Stimulated activated CD8-positive, alpha-beta memory T cell treated with anti-CD3 and anti-CD28 coated beads, Interleukin-15, amount 100 ng/mL, for 1 hour (primary cell): ENCODE results near the gene LRIG1.

ENCODE experiments used
- DNase-seq: peaks from one replicate; pipeline ENCODE4 v3.0.0-alpha.2; 2020; ENCODE audit warnings: low read depth

Gene LRIG1

DNA sequence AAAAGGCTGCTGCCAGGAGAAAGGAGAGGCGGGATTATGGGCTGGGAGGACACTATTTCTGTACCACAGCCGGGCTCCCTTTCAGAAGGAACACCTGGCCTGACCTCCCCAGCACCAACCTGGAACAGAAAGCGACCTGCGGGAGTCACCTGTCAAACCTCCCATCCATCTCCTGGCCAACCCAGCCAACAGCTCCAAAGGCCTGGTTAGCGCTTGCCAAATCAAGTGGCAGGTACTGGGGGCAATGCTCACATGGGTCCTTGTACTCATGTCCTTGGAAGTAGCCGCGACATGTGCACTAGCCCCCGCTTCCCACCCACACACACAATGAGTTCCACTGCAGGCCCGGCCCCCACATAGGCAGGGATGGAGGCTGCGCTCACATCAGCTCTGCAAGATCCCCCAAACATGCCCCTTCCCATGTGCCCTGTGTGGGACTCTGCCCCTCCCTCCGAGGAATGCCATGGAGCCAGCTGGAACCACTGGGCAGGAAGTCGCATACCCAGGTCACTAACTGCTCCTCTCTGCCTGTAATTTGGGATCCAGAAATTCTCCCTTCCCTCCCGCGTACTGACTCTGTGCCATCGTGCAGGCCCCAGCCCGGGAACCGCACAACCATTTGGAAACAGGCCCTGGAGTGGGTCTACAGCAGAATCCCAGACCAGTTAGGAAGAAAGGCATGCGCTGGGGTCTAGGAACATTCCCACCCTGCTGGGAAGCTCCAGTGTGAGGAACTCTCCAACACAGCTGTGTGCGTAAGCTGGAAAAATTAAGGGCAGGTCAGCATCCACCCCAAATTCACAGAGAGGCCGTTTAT is 98.9 kb downstream of the LRIG1 start:
- no peak for DNase-seq

DNA sequence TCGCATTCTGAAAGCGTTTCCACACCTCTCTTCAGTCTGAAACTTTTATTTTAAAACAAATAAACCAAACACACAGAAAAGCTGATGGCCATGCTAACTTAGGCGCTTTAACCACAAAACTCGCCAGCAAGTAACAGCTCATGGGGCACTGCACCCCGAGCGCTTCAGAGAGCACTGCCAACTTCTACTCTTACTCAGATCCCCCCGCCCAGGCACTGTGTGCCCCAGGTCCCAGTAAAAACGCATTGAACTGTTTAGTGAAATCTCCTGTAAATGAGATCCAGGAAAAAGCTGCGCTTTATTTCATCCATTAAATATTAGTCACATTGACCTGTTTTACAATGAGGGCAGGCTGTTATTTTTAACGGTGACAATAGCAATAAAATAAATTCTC is 99.7 kb downstream of the LRIG1 start:
- DNase-seq = no peak

DNA sequence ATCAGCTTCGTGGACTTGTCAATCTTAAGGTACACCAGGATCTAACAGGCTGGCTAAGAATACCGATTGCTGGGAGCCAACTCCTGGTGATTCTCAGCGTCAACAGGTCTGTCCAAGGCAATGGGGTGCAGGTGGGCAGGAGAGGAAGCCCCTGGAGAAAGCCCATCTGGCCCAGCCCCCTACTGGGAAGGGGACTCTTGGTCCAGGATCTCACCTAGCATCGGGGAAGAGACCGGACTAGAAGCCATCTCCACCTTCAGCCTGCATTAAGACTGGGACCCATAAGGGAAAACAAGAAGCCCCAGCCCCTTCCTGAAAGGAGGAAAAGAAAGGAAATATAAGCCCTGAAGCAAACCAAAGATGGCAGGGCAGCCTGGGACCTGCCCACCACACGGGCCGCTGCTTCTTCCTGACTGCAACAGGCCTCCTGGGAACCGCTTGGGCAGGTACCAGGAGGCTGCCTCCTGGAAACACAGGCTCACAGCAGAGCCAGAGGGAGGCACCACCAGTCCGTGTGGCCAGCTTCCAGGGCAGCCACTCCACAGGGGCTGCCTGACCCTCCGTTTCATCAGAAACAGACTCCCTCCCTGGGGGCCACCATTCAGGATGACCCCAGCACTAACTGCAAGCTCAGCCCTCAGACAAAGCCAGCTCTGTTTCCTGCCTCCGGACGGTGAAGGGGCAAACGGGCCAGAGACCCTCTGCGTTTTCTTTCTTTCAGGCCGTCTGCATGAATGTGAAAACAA is 100.2 kb downstream of the LRIG1 start:
- no peak for DNase-seq

DNA sequence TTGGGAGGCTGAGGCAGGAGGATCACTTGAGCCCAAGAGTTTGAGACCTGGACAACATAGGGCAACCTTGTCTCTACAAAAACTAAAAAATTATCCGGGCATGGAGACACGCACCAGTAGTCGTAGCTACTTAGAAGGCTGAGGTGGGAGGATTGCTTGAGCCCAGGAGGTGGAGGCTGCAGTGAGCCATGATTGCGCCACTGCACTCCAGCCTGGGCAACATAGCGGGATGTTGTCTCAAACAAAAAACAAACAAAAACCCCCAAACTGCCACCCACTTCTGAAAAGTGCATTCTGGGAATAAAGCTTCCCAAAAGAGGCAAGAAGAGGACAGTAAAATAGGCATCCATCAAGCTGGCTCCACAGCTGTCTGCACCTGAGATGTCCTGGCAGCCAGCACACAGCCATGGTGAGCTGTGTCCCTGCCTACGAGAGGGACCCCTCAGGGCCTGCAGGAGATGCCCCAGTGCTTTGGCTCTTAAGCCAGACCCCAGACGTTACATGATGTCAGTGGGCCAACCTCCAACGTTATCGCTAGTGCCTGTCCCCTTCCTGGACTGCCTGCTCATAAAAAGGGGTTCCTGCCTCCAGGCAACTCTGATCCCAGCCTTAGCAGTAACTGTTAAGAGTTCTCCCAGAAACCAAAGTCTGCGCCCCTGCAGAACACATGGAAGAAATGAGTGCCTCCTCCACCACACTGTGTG is 101.1 kb downstream of the LRIG1 start:
- no peak for DNase-seq

DNA sequence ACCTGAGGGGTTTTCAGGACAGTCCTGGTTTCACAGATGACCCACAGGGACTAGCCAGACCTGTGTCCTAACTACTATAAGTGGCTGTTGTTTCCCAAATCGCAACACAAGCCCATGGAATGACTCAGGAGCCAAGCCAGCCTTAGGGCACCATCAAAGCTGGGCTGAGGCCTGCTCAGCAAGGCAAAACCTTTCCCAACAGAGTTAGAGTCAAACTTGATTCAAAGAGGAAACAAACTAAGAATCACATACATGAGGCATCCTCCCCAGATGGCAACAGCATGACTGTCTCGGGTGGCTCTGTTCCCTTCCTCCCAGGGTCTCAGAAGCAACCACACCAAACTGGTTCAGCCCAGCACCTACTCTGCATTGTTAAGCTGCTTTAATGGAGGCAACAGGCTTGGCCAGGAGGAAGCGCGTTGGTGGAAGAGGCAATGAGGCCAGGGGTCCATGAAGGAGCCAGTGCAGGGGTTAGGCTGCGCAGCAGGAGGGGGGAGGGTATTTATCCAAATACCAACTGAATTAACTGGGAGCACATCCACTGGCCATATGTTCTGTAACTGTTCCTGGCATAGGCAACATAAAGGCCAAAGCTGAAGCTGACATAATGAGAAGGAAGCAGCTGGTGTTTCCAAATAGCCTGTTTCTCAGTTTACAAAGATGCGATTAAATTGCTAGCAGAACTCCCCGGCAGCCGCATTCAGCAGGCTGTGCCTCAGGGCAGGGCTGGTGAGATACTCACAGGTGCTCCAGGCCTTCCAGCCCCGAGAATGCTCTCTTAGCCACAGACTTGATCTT is 102.4 kb downstream of the LRIG1 start:
- DNase-seq = no peak

DNA sequence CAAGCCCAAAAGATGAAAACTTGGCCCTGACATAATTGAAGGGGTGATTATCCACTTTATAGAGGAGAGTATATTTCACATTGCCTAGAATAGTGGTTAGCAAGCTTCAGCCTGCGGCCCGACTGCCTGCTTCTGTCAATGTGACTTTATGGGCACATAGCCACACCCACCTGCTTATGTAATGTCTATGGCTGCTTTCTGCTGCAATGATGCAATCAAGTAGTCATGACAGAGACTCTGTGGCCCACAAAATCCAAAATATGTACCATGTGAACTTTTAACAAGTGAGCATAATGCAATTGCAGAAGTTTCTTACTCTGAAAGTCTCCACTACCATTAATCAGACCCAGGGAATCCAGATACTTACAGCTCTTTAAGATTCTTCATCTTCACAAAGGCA is 103.1 kb downstream of the LRIG1 start:
- DNase-seq = no peak

DNA sequence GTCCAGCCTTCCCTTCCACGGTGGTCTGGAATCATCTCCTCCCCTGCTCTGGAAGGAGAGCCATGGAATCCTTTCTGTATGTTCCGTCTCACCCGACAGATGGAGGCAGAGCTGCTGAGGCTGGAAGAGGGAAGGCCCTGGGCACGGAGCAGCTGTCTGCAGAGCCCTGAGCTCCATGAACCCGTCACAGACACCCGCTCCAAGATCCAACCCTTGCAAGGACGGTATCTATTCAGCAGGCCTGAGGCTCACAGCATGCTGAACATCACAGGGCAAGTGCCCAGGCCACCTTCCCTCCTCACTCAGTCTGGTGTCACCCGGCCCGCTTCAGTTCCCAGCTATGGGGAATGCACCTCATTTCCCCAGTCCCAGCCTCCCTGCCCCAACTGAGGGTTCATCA is 103.9 kb downstream of the LRIG1 start:
- no peak for DNase-seq

DNA sequence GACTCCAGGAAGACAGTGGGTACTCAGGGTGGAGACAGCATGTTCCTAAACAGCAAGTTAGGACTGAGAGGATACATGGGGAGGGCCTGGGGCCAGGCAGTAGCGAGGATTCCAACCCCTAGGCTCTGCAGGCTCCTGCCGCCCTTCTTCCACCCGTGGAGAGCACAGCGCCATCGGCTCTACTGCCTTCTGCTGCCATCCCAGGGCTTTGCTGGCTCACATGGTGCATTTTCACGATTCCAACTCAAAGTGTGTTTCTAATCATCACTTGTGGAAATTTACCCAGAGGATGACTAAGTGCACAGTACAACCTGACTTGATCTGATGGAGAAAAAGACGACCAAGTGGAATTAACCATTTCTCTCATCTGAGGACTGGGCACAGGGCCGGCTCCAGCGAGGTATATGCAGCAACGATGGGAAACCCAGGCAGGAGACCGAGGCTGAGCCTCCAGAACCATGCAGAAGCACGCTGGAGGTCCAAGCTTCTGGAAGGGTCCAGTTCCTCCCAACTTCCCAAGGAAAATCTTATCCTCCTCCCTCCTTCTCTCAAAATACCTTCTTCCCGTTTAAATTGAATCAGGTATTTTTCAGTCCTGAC is 104.6 kb downstream of the LRIG1 start:
- DNase-seq = no peak

DNA sequence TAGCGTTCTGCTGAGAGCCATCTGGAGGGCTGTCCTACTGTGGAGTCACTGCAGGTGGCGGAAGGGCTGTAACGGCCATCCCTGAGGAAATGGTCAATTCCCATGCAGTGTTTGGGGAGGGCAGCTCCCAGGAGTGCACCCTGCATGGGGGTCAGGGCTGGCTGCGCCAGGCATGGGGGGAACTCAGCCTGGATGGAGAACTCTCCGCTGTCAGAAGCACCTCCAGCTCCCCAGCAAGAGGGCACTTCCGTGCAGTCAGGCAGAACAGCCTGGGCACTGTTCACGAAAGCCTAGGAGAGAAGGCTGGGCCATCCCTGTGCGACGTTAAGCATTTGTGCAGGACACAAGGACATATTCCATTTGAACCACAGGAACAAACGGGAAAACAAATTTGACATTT is 105.2 kb downstream of the LRIG1 start:
- no peak for DNase-seq

DNA sequence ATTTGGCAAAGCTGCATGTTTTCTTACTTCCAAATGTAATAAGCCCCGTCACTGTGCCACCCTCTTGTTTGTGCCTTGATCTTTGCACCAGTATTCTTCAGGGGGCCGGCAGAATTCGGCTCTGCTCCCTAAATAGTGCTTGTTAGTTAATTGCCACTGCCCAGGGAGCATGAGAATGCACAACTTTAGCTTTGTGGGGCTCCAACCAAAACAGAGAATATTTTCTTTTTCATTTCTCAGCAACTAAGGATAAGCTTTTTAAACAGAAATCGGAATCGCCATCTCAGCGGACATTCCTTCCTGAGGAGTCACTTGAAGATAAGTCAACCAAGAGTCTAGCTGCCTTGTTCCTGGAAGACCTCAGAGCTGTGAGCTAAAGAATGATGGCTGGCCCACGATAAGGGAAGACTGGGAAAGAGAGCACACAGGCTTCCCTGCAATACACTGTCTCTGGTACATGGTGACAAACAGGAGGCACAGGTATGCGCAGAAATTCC is 106.0 kb downstream of the LRIG1 start:
- no peak for DNase-seq

DNA sequence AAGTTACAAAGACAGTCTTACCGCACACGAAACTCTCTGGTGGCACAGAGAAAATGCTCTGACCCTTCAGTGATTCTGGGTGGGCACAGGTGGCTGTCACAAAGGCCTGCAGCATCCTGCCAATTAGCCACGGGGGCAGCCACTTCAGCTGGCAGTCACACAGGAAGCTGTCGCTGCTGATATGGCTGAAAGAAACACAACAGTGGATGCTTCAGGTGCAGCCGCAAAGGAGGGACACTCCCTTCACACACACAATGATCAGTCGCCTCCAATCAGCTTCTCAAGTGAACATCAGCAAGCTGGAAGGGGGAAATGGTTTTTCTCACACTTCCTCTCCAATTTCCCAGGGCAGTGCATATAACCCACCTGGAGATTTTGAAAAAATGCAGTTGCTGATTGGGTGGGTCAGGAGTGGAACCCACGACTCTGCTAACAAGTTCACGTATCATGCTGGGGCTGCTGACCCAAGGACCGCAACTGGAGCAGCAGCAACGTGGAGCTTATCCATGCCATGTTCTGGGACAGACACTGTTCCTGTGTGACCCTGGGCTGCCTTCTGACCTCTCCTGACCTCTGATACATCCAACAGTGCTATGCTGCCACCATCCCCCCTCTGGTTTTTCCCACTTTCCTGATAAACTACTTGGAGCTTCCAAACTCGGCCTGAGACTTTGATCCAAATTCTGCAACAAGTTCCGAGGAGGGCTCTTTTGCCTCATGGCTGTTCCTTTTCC is 106.6 kb downstream of the LRIG1 start:
- DNase-seq = peak; percentile 8

DNA sequence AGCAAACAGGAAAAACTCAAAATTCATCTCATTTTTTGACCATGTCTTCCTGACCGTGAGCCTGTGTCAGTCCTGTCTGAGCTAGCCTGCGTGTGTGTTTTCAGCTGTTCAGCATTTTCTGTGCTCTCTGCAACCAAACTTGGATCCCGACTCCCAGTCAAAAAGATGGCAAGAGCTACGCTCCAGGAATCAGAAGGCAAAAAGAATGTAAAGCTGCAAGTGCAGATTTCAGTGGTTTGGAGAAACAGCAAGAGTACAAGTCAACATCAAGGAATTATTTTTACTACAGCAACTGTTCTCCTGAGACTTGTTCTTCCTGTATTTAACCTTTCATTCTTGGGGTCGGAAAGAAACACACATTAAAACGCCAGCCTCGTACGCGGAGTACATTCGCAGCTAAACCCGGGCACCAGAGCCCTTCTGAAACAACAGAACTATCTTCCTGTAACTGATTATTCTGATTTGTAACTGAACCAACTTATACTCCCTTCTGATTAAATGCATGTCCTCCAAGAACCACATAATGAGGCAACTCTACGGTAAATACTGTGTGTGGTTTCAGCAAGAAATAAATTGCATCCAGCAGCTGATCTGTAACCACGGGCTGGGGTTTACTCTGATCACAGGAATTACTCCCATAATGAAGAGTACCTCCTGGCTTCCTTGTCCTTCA is 107.4 kb downstream of the LRIG1 start:
- DNase-seq = no peak

DNA sequence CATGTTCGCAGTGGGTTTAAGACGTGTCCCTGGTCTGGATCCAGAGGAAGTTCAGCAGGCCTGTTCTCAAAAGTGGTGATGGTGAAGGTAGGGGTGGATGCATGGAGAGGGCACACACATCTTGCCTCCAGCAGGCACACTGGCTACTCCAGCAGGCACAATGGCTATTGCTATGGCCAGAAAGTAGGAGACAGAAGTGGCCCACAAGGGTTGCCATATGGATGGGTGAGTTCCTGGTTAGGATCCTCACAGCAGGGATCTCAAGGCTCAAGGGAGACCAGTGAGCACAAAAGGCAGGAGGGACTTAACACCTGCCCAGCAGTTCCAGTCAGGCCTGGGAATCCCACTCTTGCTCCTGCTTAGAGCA is 107.9 kb downstream of the LRIG1 start:
- DNase-seq = no peak

DNA sequence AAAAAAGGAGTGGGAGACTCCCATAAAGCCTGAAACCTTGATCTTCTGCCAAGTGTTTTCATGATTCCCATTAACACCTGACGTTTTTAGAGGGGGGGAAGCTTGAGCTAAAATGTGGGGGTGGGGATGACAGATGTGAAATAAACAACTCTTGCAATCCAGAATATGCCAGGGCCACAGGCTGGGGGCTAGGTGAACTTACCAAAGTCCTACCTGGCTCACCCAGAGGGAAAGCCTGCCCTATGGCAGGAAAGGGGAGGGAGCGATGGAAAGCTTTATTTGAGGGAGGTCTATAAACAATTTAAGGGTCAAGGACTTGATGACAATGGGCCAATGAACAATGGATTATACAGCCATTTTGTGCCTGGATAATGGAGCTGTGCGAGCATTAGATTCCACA is 108.3 kb downstream of the LRIG1 start:
- DNase-seq = no peak

DNA sequence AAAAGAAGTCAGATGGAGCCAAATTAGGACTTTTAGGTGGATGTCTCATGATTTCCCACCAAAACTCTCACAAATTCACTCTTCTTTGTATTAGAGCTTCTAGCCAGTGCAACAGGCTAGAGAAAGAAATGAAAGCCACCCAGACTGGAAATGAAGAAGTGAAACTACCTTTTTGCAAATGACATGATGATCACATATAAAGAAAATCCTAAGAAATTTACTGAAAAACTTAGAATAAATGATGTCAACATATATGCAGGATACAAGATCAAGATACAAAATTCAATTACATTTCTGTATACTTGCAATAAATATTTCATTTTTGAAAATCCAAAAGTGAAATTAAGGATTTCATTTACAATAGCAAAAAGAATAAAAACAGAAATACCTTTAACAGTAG is 110.8 kb downstream of the LRIG1 start:
- no peak for DNase-seq

DNA sequence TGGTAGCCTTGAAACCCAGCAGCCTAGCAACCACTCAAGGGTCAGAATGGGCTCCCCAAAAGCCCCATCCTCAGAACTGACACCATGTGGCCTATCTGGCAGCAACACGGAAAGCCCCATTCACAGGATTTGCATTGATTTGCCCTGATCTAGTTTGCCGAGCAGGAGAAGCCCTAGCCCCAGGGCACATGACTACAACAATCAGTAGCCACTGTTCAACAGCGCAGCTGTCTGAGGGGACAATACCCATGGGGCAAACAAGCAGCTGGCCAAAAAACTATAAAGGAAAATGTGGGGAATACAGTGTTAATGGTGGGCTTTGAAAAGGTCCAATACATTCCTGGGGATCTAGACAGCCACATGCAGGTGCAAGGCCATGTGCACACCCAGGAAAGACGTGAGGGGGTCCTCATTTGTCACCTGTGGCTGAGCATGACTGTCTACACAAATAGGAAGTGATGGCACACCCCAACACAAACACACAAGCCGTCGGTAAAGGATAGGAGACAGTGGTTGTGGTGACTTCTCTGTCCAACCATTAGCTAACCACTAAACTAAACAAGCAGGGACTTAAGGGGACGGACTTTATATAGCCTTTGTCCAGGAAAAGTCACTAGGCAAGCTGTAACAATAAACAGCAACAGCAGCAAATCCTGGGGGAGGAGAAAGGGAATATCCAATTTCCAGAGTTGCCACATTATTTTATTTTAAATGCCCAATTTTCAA is 113.7 kb downstream of the LRIG1 start:
- no peak for DNase-seq

DNA sequence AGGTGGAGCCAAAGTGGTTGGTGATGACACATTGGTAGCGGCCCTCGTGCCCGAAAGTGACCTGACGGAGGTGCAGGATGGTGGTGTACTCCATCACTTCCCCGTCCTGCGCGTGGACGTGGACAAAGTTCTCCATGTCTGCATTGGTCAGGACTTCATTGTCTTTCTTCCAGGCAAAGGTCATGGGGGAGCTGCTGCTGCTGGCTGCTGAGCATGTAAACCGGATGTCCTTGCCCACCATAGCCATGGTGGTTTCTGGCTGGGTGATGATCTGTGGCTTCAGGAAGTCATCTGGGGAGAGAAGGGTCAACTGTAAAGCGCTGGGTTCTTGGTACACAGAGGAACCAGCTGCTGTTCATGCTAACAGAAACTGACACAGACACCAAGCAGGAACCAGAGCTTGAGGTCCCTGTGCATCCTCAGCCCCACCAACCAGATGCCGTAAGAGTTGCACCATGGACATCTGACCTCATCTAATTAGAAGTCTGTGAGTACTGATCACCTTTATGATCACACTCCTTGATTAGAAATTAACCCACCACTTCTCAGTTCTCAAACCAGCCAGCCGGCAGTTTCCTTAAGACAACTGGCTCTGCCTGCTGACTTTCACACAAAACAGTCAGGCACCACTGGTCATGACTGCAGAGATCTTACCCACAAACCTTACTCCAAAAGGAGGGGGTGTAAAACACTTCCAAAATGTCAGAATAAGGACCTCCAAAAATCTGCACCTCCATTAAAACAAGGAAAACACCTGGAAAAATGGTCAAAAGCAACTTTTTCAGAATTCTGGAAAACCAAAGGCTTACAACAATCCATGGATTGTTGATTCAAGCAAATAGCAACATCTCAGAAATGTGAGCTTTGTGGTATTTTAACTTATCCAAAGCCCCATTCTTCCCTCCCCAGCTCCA is 114.6 kb downstream of the LRIG1 start:
- DNase-seq = no peak

DNA sequence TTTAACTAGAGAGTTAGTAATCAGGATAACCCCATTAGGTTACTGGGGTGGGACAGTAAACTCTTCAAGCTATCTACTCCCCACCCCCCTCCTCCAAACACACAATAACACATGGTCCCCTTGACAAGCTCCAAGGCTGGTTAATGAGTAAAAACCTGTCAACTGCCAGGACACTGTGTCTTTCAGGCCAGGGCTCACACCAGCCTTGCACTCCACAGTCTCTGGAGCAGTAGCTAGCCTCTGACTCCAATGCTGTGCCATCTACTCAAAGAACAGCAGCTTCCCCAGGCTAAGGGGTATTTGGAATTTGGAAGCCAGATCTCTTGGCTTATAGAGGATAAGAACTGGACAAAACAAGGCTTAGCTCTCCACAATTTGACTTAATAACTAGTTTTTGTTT is 115.8 kb downstream of the LRIG1 start:
- DNase-seq = no peak
